Astrocyte (in vitro differentiated cells and primary cell): Measurements from ENCODE around the gene ESF1.

Experiments
- EZH2 ChIP-seq: IDR thresholded peaks from 2 replicates; pipeline ENCODE4 v1.6.1; 2012; ENCODE audit warnings: mild to moderate bottlenecking, low read length, inconsistent platforms; ENCODE audit not compliant: insufficient read depth
- TF ChIP-seq, protein P1 (sequence below): IDR thresholded peaks from 2 replicates; pipeline ENCODE4 v1.5.1; 2011; ENCODE audit warnings: low read depth, mild to moderate bottlenecking, inconsistent platforms, low read length, moderate library complexity; ENCODE audit not compliant: insufficient read depth

DNA sequence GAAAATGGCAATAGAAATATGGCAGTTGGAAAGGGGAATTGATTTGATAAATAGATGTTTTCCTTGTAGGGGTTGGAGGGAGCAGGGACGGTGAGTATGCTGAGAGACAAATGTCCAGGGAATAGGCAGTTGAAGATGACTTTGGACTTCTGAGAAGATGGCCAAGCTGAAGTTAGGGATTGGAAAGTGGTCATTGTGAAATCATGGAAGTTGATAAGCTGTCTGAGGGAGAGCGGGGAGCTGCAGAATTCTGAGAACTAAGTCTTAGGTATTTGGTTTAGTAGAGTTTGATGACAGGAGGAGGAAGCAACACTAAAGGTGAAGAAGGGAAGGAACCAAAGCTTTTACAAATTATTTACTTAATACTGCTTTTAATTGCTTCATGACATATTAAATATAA, 15.3 kb upstream of the ESF1 start:
- TF ChIP-seq, protein P1, sequence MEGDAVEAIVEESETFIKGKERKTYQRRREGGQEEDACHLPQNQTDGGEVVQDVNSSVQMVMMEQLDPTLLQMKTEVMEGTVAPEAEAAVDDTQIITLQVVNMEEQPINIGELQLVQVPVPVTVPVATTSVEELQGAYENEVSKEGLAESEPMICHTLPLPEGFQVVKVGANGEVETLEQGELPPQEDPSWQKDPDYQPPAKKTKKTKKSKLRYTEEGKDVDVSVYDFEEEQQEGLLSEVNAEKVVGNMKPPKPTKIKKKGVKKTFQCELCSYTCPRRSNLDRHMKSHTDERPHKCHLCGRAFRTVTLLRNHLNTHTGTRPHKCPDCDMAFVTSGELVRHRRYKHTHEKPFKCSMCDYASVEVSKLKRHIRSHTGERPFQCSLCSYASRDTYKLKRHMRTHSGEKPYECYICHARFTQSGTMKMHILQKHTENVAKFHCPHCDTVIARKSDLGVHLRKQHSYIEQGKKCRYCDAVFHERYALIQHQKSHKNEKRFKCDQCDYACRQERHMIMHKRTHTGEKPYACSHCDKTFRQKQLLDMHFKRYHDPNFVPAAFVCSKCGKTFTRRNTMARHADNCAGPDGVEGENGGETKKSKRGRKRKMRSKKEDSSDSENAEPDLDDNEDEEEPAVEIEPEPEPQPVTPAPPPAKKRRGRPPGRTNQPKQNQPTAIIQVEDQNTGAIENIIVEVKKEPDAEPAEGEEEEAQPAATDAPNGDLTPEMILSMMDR: no peak
- TF ChIP-seq EZH2: no peak
